CD4-positive, alpha-beta T cell treated with Interleukin-4 for 4 hours (primary cell): ENCODE data around the gene SBF2.
"Not testable (repeated sequence)": the region's sequence is repeated elsewhere in the genome, so short reads cannot be mapped to it uniquely, and the experiment has no call there.

Experiments
- DNase-seq: peaks from one replicate; pipeline ENCODE4 v3.0.0-alpha.2; 2020

Gene SBF2

GRCh38 chr11:9759519-9760192 lies 534.4 kb downstream of the SBF2 start:
- DNase-seq = peak; percentile 96

- DNase-seq = peak; percentile 30
Observed at GRCh38 chr11:9758637-9759518, 535.1 kb downstream of the SBF2 start.

GRCh38 chr11:9757809-9758636 lies 536.0 kb downstream of the SBF2 start:
- DNase-seq = peak; percentile 87

GRCh38 chr11:9756878-9757277 lies 537.1 kb downstream of the SBF2 start:
- DNase-seq = no peak

GRCh38 chr11:9756461-9756860 lies 537.6 kb downstream of the SBF2 start:
- DNase-seq = no peak

GRCh38 chr11:9755561-9756185 lies 538.3 kb downstream of the SBF2 start:
- DNase-seq = no peak

- no peak for DNase-seq
Observed at GRCh38 chr11:9754010-9754471, 540.0 kb downstream of the SBF2 start.

GRCh38 chr11:9753021-9753420 lies 541.0 kb downstream of the SBF2 start:
- no peak for DNase-seq

GRCh38 chr11:9752091-9752490 lies 541.9 kb downstream of the SBF2 start:
- no peak for DNase-seq

- DNase-seq = no peak
Observed at GRCh38 chr11:9750551-9750950, 543.5 kb downstream of the SBF2 start.

GRCh38 chr11:9748361-9748970 lies 545.6 kb downstream of the SBF2 start:
- DNase-seq = peak; percentile 70

GRCh38 chr11:9747828-9748227 lies 546.2 kb downstream of the SBF2 start:
- no peak for DNase-seq

- DNase-seq = no peak
Observed at GRCh38 chr11:9747229-9747628, 546.8 kb downstream of the SBF2 start.

- no peak for DNase-seq
Observed at GRCh38 chr11:9745411-9746211, 548.4 kb downstream of the SBF2 start.

- DNase-seq = not testable (repeated sequence)
Observed at GRCh38 chr11:9743512-9743911, 550.5 kb downstream of the SBF2 start.

GRCh38 chr11:9741260-9741659 lies 552.8 kb downstream of the SBF2 start:
- no peak for DNase-seq

GRCh38 chr11:9740202-9740883 lies 553.7 kb downstream of the SBF2 start:
- DNase-seq = no peak

- DNase-seq = no peak
Observed at GRCh38 chr11:9739123-9739900, 554.7 kb downstream of the SBF2 start.

GRCh38 chr11:9738707-9739106 lies 555.3 kb downstream of the SBF2 start:
- DNase-seq = no peak

GRCh38 chr11:9738116-9738515 lies 555.9 kb downstream of the SBF2 start:
- DNase-seq = no peak
